HG03196 (cell line): Measurements from ENCODE around the gene TMEM254.
"Not testable (repeated sequence)": the region's sequence is repeated elsewhere in the genome, so short reads cannot be mapped to it uniquely, and the experiment has no call there.

Experiments
- ATAC-seq: cut with Tn5 transposase; IDR thresholded peaks from one replicate; pipeline ENCODE4 v1.9.1; 2021; ENCODE audit not compliant: unreplicated experiment

Gene TMEM254

DNA sequence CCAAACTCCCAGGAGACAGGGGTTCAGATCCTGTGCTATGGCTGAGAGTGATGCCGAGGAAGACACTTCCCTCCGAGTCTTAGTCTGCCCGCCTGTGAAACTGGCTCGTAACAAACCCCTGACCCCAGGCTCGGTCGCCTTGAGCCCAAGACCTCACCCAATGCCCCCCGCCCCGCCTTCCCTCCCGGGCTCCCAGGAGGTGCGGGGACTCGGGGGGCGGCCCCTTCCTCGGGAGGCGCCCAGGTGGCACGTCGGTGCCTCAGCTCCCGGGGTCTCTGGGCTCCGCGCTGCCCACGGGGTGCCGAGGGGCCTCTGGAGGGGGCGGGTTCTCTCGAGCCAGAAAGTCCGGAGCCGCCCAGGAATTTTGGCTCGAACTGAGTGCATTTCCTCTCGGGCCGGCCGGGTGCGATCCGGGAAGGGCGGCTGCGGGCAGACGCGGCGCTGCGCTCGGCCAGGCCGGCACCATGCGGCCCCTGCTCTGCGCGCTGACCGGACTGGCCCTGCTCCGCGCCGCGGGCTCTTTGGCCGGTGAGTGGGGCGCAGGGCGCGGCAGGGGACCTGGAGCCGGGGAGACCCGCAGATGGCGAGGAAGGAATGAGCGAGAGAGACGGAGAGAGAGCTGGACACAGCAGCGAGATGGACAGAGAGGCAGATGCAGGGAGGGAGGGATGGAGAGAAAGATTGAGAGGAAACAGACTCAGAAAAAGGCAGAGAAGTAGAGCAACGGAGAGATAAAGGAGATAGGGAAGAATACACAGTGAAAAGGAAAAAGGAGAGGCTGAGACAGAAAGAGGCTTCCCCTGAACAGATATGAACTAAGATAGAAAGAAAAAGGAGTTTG is 54.1 kb downstream of the TMEM254 start, which contains the start of gene PLAC9:
PLAC9 (plus strand) TSS at position 432 of the 841 bp plus-strand sequence; CDS start at position 465, 33 bp downstream.
- ATAC-seq, result no peak

DNA sequence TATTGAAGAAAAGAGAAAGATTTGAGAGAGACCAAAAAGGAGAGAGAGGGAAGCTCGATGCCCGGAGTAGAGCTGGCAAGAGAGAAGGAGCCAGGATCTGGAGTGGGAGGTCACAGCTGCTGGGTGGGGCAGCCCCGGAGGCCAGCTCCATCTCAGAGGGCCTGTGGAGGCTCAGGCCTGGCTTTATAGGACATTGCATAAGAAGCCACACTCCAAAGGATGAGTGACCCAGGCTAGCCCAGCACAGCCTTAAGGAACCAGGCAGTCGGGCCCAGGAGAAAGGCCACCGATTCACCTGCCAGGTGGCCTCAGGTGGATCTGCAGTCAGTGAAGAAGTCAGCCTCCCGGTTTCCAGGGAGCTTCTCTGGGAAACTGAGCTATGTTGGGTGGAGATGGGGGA is 54.7 kb downstream of the TMEM254 start:
- ATAC-seq, result no peak

- not testable (repeated sequence) for ATAC-seq
Observed at GRCh38 chr10:80133687-80134086, 55.2 kb downstream of the TMEM254 start.

DNA sequence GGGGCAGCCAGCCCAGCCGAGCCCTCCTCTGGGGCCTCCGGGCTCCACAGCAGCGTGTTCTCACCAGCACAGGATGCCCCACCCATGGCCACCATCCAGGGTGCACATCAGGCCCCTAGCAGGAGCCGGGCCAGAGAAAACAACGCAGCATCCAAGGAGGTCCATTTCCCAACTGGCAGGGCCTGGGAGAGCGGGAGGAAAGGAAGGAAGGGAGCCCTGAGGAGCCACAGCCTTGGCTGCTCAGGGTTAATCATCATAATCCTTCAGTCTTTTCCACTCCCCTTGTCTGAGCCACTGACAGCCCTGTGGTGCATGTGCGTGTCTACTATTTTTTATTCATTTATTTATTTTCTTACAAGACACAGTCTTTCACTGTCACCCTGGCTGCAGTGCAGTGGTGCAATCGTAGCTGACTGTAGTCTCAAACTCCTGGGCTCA is 57.7 kb downstream of the TMEM254 start:
- no peak for ATAC-seq

GRCh38 chr10:80137031-80137862 is 58.8 kb downstream of the TMEM254 start:
- ATAC-seq, result no peak

GRCh38 chr10:80137920-80138319 is 59.5 kb downstream of the TMEM254 start:
- no peak for ATAC-seq

DNA sequence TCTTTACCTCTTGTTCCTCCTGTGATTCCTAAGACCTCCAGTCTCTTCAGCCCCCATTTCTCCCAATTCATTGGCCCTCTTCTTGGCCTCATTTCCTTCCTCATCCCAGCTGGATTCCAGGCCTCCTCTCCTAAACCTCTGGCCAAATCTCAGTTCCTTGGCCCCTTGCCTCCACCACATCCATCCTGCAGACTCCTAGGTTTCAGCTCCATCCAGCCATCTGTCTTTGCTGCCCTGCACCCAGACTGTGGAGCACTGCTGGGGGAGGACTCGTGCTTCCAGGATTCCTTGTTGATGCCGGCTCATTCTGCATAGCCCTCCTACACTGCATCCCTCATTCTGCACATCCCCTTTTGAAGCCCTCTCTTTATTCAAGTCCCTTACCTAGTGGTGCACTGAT is 60.8 kb downstream of the TMEM254 start:
- ATAC-seq, result no peak

GRCh38 chr10:80140251-80140650 is 61.8 kb downstream of the TMEM254 start:
- ATAC-seq, result no peak

DNA sequence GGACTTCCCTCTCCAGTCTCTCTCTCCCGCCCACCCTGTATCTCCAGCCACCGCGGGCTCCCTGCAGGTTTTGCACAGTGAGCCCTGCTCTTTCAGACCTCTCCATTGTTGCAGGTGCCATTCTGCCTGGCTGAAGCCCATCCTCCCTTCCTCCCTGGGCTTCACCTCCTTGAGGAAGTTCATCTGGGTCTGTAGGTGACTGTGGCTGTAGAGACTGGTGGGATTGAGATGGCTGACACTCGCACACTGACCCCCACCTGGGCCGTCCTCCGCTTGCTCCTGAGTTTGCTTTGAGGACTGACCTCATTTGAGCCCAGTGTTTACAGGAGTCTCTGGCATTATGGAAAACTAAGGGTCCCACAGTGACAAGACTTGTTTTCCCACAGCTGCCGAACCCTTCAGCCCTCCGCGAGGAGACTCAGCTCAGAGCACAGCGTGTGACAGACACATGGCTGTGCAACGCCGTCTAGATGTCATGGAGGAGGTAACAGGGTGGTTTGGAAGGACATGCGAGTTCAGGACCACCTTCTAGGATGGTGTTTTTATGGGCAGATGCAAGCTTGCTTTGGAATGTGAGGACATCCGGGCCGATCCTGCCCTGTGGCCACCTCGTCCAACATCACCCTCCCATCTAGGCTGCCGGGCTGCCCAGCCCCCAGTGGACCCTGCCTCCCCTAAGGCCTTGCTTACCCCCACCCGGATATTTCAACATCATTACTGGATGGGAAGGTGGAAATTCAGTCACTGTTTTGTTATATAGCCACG is 63.4 kb downstream of the TMEM254 start:
- ATAC-seq, result no peak
